NCI-H510A (cell line): ENCODE measurements around the gene NPEPL1.

Source experiments
- DNase-seq: peaks from one replicate; lab custom pipeline; 2025; lab: John Stamatoyannopoulos, UW

NPEPL1 gene

GRCh38 chr20:58684291-58684690, 8.3 kb upstream of the NPEPL1 start:
- DNase-seq: no peak

DNA sequence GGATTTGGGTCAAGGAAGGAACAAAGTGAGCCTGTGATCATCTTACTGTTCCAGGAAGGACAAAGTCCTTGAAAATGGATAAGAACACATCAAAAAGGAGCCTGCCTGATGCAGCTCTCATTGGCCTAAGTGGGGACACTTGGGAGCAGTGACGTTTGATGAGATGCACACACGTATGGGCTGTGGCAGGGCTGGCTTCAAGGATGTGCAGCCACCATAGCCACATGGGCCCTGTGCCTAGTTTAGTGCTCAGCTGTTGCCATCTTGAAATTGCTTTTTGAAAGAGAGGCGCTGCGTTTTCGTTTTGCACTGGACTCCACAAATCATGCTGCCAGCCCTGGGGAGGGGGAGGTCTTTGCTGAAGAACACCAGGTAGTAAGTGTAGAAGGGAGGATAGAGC, 6.6 kb upstream of the NPEPL1 start:
- no peak for DNase-seq

DNA sequence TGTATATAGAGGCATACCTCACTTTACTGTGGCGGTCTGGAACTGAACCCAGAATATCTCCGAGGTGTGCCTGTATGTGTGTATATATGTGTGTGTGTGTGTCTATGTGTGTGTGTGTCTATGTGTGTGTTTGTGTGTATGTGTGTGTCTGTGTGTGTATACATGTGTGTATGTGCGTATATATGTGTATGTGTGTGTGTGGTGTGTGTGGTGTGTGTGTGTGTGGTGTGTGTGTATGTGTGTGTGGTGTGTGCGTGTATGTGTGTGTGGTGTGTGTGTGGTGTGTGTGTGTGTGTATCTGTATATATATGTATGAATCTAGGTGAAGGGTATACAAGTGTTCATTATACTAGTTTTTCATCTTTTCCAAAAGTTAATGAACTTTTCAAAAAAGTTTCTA, 4.2 kb upstream of the NPEPL1 start:
- DNase-seq: no peak

DNA sequence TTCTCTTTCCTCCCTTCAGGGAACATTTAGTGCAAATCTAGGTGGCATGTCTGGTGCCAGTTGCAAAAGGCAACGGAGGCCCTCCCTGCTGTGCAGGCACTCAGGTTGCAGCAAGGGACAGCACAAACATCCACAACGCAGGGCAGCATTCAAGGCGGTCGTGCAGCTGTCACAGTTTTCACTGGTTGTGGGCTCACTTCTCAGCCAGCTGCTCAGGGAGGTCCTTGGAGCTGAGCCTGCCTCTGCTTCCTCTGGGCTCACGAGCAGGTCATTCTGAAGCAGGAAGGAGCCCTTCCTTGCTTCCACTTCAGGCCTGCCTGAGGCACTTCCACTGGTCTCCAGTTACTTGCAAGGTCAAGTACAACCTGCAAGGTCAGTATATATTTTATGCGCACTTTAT, 3.8 kb upstream of the NPEPL1 start:
- no peak for DNase-seq

- DNase-seq: no peak
These were observed 2.0 kb upstream of the NPEPL1 start for GRCh38 chr20:58690396-58691135.

DNA sequence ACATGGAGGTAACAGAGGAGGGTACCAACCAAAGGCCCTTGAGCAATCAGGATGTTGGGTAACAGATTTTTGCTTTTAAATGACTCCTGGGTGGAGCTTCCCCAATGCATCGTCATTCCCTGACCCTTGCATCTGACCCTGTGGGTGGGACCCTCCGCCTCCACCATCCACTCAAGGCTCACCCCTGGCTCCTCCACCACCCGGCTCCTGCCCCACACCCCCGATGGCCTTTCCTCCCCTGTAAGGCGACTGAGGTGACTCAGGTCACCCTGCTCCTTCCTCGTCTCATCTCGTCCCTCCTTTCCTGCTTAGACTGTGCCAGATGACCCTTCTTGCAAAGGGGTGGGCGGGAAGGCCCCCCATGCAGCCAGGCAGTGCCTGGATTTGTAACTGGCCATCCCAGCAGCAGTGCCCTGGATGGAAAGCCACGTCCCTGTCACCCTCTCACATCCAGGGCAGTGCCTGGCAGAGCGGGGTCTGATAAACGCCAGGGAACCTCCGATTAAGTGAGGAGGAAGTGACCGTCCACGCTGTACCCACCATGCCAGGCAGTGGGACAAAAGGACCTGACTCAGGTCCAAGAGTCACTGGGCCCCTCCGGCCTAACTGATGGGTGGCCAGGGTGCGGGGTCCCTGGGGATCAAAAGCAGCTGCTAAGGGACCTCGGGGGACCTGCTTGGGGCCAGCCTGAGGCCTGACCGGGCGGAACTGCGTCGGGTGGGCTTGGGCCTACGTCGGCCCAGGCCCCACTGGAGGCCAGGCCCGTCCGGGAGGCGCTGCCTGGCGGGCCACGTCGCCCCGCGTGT, 624 bp upstream of the NPEPL1 start:
- DNase-seq: no peak

DNA sequence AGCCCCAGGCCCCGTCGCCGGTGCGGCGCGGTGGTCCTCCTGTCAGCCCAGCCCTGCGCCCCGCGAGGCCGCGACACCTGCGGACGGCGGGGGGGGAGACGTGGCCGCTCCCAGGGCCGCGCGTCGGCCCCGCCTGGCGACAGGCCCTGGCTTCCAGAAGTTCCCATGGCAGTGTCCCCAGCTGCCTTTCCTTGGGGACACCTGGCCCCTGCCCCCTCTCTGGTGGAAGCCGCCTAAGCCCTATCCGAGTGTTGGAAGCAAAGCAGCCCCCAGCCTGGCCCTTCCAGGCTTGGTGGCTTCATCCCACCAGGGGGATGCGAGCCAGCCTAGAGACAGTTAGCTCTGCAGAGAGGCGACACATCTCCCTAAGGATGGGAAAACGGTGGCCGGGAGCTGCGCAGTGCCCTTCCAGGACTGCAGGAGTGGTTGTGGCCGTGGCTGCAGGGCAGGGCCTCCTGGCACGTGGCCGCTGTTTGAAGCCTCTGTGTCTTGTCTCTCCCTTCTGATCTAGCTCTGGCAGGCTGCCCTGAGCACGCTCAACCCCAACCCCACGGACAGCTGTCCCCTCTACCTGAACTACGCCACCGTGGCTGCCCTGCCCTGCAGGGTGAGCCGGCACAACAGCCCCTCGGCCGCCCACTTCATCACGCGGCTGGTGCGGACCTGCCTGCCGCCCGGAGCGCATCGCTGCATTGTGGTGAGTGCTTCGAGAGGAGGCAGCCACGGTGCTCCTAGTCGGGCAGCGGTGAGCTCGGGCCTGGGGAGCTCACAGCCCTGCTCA, 816 bp downstream of the NPEPL1 start:
- no peak for DNase-seq

GRCh38 chr20:58694241-58695083, 1.9 kb downstream of the NPEPL1 start:
- DNase-seq: no peak

DNA sequence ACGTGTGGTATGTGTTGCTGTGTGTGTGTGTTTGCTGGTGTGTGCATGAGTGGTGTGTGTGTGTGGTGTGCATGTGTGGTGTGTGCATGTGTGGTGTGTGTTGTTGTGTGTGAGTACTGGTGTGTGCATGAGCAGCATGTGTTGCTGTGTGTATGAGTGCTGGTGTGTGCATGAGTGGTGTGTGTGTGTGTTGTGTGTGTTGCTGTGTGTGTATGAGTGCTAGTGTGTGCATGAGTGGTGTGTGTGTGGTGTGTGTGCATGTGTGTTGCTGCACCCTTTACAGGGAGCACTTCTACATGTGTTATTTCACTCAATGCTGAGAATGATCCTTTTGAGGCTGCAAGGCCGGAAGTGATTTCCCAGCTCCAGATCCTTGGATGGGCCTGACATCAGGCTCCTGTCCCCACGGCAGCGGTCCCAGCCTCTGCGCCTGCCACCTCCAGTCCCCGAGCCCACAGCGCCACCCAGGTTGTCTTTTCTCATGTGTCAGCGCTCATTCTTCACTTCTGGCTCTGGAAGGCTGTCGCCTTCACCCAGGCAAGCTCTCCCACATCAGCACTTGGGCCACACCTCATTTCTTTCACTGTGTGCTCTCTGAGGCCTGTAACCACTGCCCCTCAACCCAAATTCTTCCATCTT, 2.6 kb downstream of the NPEPL1 start:
- no peak for DNase-seq

GRCh38 chr20:58695895-58696375, 3.3 kb downstream of the NPEPL1 start:
- DNase-seq: no peak

- DNase-seq: no peak
These were observed 3.9 kb downstream of the NPEPL1 start for GRCh38 chr20:58696411-58696961.

DNA sequence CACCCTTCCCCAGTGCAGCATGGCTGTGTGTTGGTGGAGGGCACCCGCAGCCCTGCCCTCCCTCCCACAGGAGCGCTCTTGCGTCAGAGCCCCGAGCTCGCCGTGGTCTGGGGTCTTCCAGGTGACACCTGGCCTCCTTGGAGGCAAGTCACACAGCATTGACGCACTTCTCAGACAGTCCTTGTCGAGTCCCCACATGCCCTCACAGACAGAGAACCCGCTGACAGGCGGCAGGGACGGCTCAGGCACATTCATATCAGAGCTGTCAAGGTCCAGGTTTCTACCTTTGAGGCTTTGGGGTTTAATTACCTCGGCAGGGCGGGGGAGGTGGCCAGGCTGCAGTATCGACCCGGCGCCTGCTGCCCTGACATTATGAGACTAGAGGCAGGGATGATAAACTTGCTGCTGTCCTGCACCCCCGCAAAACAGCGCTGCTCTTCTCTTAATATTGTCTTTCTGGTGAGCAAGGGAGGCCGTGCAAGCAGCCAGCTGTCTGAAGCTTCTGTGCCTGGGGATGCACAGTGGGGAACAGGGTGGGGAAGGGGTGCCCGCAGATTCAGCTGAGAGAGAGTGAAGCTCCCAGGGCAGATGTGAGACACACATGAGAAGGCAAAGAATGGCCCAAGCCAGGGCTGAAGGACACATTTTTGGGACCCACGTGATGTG, 4.7 kb downstream of the NPEPL1 start:
- no peak for DNase-seq

DNA sequence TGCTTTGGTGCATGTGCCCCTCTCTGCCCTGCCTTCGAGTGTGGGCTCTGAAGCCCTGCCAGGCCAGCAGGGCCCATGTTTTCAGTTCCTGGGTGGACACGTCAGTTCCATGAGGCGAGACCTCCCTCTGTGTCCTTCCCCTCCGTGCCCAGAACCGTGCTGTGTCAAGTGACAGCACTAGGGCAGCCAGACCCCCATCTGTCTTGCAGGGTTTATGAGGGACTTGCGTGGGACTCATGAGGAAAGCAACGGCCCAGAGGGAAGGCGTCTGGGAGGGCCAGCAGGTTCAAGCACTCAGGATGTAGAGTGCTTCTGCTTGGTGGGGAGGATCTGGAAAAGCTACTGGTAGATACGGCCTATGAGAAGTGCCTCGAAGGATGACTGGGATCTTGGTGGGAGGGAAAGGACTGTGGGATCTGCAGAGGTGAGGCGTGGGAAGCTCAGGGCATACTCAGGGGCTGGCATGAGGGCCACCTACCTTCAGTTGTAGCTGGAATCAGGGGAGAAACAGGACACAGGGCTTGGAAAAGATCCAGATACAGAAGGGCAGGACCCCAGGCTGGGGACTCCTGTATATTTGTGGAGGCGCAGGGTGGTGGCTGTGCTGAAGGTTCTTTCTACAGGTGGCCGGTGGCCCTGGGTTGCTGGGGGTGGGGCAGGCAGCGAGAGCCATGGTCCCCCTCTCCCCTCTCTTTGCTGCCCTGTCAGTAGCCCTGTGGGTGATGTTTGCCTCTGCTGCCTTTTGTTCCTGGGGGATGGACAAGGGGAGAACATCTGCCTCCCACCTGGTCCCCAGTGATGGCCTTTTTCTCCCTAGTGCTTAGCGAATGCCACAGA, 5.5 kb downstream of the NPEPL1 start:
- no peak for DNase-seq

- DNase-seq: no peak
These were observed 6.4 kb downstream of the NPEPL1 start for GRCh38 chr20:58698741-58699622.

DNA sequence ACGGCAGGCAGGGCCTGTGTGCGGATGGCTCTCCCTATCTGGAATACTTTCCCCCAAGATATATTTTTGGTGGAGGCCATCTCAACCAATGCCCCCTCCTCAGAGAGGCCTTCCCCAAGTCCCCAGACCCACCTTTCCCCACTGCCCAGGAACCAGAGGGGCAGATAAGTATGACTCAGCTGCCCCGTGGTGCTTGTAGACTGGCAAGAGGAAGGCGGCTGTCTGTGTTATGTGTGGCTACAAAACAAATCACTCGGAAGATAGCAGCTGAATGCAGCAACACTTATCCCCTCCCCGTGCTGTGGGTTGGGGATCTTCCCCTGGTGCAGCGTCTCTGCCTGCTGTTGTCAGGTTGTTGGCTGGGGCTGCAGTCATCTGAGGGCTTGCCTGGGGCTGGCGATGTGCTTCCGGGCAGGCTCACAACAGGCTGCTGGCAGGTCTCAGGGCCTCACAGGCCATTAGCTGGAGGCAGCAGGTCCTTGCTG, 7.1 kb downstream of the NPEPL1 start:
- no peak for DNase-seq

DNA sequence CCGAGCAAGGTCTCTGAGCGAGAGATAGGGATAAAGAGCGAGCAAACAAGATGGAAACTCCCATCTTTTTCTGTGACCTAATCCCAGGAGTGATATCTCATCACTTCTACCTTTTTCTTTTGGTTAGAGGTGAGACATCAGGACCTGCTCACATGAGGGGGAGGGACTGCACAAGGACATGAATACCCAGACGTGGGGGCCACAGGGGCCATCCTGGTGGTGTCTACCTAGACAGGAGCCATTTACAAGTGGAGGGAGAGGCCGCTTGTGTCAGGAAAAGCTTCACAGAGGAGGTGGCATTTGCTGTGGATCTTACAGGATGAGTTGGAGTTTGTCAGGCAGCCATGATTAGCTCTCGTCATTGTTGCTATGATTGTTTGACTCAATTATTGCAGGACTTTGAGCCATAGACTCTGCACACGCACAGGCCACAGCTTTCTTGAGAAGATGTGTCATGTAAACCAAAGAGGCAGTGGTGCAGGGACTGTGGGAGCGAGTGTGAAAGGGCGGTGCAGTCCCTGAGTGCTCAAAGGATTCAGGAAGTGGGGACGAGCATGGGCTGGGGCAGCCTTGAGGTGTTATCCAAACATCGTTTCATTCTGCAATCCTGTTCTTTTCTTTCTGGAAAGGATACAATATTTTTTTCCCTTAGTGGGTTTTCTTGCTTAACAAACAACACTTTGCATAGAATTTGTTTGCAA, 7.7 kb downstream of the NPEPL1 start:
- DNase-seq: no peak

DNA sequence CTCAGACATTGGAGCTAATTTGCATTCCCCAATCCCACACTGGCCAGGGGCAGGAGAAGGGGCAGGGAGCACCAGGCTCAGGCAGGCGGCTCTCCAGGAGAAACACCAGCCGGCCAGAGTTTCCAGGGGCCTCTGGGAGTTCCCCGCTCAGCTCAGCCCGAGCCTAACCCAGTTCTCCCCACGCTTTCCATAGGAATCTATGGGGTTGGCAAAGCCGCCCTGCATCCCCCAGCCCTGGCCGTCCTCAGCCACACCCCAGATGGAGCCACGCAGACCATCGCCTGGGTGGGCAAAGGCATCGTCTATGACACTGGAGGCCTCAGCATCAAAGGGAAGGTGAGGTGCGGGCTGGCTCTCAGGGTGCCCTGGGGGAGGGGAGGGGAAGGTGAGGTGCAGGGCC, 8.2 kb downstream of the NPEPL1 start:
- DNase-seq: no peak
